Endothelial cell of hepatic sinusoid (primary cell): ENCODE results near the gene FAF1.
"Not testable (repeated sequence)": the region's sequence is repeated elsewhere in the genome, so short reads cannot be mapped to it uniquely, and the experiment has no call there.

Experiments
- in situ Hi-C: cut with HindIII; loops from 2 replicates; pipeline ENCODE4 v1.10.0; 2017; ENCODE audit warnings: low sequenced_read_pairs

Gene FAF1

DNA sequence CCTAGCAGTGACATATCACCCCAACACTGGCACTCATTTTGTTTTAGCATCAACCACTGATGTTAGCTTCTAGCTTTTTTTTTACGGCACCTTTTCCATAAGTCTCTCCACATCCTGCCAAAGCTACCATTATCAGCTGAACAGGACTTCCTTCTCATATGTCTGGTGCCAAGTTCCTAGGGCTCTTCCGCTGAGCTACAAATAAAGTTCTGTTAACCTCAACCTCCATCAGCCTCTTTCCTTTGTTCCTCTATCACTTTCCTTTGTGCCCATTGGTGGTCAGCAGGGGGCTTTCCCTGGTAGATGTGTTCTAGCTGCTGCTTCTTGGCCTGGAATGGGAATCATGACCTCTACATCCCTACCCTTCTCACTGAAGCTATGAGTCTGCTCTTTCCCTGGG, 163.8 kb downstream of the FAF1 start:
- in situ Hi-C loops: no loop called here

DNA sequence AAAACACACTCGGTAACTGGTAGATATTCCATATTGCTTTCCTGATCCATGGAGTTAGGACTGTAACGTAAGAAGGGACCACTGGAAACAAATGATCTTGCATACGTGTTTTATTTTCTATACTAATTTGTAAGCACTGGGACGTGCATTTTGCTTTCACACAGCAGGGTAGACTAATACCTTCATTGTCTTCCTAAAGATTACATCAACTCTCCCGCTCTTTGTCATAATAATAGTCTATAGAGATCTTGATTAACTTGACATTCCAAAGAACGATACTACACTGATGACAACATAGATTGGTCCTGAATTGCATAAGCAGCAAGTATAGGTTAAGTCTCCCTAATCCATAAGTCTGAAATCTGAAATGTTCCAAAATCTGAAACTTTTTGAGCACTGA, 166.5 kb downstream of the FAF1 start:
- in situ Hi-C loops: no loop called here

DNA sequence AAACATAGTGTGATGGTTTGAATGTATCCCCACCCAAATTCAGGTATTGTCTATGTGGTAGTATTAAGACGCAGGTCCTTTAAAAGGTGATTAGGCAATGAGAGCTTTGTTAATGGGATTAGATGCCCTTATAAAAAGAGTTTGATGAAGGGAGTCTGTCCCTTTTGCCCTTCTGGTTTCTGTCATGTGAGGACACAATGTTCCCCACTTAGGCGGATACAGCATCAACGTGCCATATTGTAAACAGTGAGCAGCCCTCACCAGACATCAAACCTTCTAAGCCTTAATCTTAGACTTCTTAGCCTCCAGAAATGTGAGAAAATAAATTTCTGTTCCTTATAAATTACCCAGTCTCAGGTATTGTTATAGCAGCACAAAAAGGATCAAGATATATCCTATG, 172.8 kb downstream of the FAF1 start:
- in situ Hi-C loops: no loop called here

DNA sequence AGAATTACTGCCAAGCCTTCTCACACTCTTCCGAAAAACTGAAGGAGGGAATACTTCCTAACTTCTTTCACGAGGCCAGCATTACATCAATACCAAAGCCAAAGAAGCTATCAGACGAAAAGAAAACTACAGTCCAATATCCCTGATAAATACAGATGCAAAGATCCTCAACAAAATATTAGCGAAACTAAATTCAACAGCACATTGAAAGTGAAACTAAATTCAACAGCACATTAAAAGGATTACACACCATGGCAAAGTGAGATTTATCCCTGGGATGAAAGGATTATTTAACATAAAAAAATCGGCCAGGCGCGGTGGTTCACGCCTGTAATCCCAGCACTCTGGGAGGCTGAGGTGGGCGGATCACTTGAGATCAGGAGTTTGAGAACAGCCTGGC, 176.8 kb downstream of the FAF1 start:
- in situ Hi-C loops: no loop called here

DNA sequence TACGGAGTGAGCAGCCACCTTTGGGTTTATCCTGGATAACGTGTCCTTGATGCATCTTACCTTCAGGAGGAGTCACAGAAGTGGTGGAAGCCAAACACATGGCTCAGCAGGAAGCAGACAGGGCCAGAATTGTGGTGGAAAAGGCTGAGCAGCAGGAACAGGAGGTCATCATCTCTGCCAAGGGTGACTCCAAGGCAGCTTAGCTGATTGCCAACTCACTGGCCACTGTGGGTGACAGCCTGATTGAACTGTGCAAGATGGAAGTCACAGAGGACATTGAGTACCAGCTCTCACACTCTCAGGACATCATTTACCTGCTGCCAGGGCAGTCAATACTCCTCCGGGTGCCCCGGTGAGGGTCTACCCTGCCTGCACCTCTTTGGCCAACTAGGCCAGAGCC, 179.3 kb downstream of the FAF1 start:
- in situ Hi-C loops: no loop called here

DNA sequence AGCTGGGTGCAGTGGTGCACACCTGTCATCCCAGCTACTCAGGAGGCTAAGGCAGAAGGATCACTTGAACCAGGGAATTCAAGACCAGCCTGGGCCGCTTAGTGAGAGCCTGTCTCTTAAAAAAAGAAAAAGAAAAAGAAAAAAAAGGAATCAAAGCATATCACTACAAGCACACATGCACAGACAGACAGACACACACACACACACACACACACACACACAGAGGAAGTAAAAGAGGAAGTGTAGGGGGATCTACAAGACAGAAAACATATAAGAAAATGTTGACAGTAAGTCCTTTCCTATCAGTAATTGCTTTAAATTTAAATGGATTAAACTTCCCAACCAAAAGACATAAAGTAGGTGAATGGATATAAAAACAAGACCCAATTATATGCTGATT, 180.3 kb downstream of the FAF1 start:
- in situ Hi-C loops: no loop called here

DNA sequence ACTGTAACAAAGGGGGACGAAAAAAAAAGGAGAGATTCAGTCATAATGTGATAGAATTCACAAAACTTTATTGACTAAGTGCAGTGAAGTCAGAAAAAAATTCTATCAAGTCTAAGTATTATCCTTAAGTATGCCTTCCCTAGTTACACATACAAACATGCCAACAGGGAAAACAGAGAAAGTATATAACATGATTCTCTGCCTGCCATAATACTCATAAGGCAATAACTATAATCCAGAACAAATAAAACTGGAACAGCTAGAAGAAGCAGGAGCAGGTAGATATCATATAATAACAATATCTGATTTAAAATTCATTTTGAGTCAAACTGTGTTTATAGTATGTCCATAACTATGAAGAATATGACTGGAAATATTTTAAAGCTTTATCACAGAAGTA, 184.3 kb downstream of the FAF1 start:
- in situ Hi-C loops: no loop called here

DNA sequence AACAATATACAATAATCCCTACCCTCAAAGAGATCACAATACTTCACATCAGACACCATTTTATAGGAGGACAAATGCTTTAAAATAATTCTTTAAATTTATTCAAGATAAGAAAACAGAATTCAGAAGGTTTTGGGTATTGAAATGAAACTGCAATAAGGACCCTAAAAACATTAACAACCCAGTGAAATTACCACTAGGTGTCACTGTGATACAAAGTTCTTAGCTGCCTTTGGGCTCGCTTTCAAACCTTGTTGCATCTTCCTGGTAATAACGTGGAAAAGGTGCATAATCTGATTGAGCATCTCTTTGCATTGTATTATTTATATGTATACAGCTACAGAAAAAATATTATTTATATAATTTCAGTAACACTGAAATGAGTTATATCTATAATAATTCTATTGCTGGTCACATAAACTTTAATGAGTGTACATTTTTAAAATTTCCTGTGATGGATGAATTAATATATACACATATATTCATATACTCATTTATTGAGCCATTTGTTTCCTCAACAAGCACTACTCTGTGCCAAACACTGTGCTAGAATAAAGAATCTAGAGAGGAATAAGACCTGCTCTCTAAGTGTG, 185.2 kb downstream of the FAF1 start:
- in situ Hi-C loops: no loop called here

DNA sequence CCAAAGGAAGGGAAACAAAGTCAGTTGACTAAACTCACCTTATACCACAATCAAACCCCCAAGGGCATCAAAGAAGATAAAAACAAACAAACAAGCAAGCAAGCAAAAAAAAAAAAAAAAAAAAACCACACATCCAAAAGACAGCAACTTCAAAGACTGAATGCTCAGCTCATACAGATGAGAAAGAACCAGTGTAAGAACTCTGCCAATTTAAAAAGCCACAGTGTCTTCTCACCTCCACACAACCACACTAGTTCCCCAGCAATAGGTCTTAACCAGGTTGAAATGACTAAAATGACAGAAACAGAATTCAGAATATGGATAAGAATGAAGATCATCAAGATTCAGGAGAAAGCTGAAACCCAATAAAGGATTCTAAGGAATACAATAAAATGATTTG, 193.4 kb downstream of the FAF1 start:
- in situ Hi-C loops: no loop called here

DNA sequence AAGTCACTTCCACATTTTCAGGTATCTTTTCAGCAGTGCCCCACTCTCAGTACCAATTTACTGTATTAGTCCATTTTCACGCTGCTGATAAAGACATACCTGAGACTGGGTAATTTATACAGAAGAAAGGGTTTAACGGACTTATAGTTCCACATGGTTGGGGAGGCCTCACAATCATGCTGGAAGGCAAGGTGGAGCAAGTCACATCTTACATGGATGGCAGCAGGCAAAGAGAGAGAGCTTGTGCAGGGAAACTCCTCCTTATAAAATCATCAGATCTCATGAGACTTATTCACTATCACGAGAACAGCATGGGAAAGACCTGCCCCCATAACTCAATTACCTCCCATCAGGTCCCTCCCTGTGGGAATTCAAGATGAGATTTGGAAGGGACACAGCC, 203.5 kb downstream of the FAF1 start:
- in situ Hi-C loops: not testable (repeated sequence)

DNA sequence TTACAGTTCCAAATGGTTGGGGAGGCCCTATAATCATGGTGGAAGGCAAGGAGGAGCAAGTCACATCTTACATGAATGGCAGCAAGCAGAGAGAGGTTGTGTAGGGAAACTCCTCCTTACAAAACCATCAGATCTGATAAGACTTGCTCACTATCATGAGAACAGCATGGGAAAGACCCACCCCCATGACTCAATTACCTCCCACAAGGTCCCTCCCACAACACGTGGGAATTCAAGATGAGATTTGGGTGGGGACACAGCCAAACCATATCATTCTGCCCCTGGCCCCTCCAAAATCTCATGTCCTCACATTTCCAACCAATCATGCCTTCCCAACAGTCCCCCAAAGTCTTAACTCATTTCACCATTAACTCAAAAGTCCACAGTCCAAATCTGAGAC, 205.3 kb downstream of the FAF1 start:
- in situ Hi-C loops: not testable (repeated sequence)

DNA sequence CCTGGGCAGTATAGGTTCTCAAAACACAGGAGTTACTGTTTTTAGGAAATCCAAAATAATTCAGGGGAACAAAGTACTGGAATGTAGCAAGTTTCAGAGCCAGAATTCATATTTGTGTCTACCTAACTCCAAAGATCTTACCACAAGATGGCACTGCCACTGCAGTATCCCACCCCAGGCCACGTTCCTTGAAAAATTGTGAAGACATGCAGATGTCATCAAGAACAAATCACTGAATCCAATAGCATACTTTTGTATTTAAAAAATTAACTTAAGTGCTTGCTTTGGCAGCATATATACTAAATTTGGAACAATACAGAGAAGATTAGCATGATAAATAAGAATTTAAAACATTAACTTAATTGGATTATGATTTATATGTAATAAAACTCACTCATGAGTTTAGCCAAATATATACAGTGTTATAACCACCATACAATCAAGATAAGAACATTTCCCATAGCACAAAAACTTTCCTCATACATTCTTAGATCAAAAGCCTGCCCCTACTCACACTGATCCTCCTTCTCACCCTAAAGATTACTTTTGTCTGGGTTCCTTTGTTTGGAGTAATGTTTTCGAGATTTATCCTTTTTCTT, 209.9 kb downstream of the FAF1 start:
- in situ Hi-C loops: no loop called here

DNA sequence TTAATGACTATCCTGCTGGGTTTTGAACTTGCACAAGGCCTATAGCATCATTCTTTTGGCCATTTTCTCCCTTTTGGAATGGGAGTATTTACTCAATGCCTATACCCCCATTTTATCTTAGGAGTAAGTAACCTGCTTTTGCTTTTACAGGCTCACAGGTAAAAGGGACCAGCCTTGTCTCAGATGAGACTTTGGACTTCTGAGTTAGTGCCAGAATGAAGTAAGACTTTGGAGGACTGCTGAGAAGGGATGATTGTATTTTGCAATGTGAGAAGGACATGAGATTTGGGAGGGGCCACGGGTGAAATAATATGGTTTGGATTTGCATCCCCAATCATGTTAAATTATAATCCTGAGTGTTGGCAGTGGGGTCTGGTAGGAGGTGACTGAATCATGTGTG, 212.7 kb downstream of the FAF1 start:
- in situ Hi-C loops: no loop called here

DNA sequence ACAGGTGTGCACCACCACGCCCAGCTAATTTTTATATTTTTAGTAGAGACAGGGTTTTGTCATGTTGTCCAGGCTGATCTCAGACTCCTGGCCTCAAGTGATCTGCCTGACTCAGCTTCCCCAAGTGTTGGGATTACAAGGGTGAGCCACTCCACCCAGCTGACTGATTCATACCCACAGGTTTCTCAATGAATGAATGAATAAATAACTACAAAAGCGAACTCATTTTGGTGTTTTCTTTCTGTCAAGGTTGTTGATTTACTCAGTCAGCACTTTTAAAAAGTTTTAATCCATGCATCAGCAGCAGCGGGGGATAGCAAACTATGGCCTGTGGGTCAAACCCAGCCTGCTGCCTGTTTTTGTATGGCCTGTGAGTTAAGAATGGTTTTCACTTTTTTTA, 217.5 kb downstream of the FAF1 start:
- in situ Hi-C loops: no loop called here

DNA sequence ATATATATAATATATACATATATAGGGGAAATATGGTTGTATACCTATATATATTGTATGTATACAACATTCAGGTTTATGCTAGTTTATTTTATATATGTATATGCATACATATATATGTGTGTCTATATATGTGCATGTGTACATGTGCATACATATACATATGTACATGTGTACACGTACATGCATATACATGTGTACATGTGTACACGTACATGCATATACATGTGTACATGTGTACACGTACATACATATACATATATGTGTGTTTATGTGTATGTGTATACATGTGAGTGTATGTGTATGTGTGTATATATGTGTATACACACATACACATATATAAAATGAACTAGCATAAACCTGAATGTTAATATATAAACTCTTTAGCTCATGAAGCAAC, 220.9 kb downstream of the FAF1 start:
- in situ Hi-C loops: no loop called here

DNA sequence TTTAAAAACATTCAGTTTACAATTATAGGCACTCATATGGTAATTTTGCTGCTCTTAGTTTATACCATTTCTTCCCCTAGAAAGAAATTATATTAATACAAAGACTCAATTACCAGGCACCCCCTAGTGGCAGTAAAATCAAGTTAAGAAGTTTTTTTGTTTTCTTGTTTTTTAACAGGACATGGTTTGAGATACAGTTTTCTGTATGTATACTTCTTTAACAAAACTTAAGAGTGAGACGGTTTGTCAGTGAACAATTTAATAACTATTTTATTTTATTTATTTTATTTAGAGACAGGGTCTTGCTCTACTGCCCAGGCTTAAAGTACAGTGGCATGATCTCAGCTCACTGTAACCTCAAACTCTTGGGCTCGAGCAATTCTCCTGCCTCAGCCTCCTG, 224.6 kb downstream of the FAF1 start:
- in situ Hi-C loops: no loop called here

DNA sequence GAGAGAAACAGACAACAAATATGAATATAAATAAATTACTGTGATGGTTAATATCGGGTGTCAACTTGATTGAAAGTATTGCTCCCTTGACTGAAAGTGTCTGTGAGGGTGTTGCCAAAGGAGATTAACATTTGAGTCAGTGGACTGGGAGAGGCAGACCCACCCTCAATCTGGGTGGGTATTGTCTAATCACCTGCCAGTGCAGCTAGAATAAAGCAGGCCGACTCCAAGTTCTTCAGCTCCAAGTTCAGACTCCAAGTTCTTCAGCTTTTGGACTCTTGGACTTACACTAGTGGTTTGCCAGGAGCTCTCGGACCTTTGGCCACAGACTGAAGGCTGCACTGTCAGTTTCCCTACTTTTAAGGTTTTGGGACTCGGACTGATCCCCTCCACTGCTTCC, 232.5 kb downstream of the FAF1 start:
- in situ Hi-C loops: not testable (repeated sequence)

DNA sequence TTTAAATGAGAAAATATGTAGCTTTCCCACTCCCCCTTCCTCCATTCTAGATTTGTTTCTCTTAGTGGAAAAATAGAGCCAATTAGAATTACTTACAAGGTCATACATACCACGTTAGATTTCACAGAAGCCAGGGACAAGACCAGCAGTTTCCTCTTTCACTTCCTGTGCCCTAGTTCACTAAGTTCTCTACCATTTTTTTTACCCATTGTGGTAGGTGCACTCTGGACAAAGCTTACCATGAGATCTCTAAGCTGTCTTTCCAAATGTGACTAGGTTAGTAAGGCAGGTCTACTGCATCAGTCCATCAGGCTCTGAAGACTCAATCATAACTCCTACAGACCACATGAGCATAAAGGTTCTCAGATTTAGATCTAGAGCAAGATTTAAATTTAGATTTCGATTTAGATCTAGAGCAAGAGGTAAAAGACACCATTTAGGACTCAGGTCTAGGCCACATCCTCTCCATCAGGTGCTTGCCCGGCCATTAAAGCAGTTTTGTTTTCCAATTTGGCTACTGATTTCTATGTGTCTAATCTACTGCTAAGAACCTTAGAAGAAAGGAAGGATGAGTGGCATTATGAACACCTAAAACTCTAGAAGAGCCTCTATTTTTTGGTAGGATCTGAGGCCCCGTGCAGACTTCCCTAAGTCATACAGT, 235.3 kb downstream of the FAF1 start:
- in situ Hi-C loops: no loop called here

DNA sequence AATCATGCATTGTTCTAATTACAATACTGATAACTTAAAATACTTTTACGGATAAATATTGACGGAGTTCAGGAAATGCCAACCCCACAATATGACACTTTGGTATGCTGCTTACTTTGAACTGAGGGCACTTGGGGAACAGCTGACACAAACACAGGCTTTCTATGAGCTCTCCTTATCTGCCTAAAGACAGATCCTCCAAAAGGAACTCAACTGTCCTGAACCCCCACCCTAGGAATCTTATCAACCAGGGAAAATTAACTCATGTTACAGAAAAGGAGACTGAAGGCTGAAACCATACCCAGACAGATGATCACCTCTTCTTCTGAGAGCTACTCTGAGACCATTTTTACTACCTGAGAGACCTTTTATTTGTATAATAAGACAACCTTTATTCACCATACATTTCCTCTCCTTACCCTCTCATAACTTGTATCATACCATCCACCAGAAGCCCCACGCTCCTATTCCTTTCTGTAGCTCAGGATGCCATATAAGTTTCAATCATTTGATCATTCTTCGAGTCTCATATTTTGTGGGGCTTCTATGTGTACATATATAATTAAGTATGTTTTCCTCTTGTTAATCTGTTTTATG, 239.5 kb downstream of the FAF1 start:
- in situ Hi-C loops: no loop called here

DNA sequence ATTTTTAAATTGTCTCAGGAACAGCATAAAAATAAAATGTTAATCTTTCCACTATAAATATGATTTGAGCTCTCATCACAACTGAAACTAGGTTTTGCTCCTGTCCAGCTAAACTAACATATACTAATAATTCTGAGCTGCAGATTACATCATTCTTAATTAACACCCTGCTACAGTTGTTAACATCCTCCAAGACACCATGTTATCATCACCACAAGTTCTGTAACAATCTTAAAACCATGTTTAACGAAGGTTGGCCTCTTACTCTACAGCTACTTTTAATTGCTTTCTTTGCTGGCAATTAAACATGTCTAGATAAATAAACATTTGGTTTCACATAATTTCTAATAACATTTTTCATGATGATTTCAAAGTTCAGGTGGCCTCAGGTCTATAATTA, 240.9 kb downstream of the FAF1 start:
- in situ Hi-C loops: no loop called here

DNA sequence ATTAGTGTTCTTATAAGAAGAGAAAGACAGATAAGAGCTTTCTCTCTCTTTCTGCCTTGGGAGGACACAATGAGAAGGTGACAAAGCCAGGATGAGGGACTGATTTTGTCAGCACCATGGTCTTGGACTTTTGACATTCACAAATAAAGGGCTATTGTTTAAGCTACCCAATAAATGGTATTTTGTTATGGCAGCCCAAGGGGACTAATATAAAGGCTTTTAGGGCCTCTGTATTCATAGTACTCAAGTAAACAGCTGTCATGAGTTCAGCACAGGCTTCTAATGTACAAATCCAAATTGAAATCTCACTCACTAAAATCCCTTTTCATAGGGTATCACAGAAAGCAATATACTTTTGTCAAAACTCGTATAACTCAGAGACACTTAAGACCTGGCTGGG, 242.7 kb downstream of the FAF1 start:
- in situ Hi-C loops: no loop called here

DNA sequence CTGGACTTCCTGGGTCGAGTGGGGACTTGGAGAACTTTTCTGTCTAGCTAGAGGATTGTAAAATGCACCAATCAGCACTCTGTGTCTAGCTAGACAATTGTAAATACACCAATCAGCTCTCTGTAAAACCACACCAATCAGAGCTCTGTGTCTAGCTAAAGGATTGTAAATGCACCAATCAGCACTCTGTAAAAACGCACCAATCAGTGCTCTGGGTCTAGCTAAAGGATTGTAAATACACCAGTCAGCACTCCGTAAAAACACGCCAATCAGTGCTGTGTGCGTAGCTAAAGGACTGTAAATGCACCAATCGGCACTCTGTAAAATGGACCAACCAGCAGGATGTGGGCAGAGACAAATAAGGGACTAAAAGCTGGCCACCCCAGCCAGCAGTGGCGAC, 243.6 kb downstream of the FAF1 start:
- in situ Hi-C loops: not testable (repeated sequence)
